HG02571 (cell line): ENCODE data around the gene BCR.
"Not testable (repeated sequence)": the region's sequence is repeated elsewhere in the genome, so short reads cannot be mapped to it uniquely, and the experiment has no call there.

Experiments used
- ATAC-seq: cut with Tn5 transposase; IDR thresholded peaks from one replicate; pipeline ENCODE4 v1.9.1; 2021; ENCODE audit warnings: mild to moderate bottlenecking, moderate library complexity; ENCODE audit not compliant: unreplicated experiment

The BCR gene

GRCh38 chr22:23361676-23362075 lies 181.4 kb downstream of the BCR start:
- ATAC-seq, result no peak

GRCh38 chr22:23363683-23364082 lies 183.4 kb downstream of the BCR start:
- no peak for ATAC-seq

- ATAC-seq, result no peak
Measured at GRCh38 chr22:23364389-23364788, 184.1 kb downstream of the BCR start.

GRCh38 chr22:23365524-23365923 lies 185.2 kb downstream of the BCR start:
- ATAC-seq, result no peak

- no peak for ATAC-seq
Measured at GRCh38 chr22:23365961-23366360, 185.7 kb downstream of the BCR start.

GRCh38 chr22:23367196-23367595 lies 186.9 kb downstream of the BCR start:
- not testable (repeated sequence) for ATAC-seq
